22Rv1 (cell line): ENCODE measurements around the gene FBN1.

ENCODE experiments used
- H3K27ac ChIP-seq: fragments of 450-650 bp; 2 replicates; pipeline ENCODE4 v1.5.1; 2017
- CTCF ChIP-seq: fragments of 450-650 bp; IDR thresholded peaks from 2 replicates; pipeline ENCODE4 v1.5.1; 2017; ENCODE audit warnings: mild to moderate bottlenecking
- ZFX ChIP-seq: fragments of 450-650 bp; IDR thresholded peaks from 2 replicates; pipeline ENCODE4 v1.6.1; 2017; ENCODE audit warnings: antibody characterized with exemption, borderline replicate concordance

FBN1 gene

GRCh38 chr15:48574187-48574586, 71.3 kb downstream of the FBN1 start:
- no peak overlapping the region for H3K27ac ChIP-seq
- no peak for TF ChIP-seq ZFX
- TF ChIP-seq CTCF = no peak

- no peak overlapping the region for H3K27ac ChIP-seq
- TF ChIP-seq ZFX = no peak
- no peak for TF ChIP-seq CTCF
These were observed 71.7 kb downstream of the FBN1 start for GRCh38 chr15:48573780-48574179.

DNA sequence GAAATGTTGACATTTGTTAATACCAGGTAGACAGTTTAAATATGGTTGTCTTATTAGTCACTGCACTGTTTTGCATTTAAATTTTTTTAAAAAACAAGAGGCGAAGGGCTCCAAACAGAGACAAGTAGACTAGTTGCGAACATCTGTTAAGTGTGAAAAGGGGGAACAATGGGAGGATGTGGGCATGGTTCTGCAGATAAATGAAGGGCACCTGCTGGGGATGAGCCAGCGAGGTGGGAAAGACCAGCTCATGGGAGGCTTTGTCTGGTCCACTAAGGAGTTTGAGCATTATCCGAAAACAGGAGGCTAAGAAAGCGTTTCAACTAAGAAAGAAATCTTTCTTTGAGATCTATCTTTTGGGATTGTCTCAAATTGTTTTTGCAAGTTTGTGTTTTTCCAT, 72.7 kb downstream of the FBN1 start:
- no peak overlapping the region for H3K27ac ChIP-seq
- no peak for TF ChIP-seq ZFX
- no peak for TF ChIP-seq CTCF

- no peak for TF ChIP-seq ZFX
- no peak for TF ChIP-seq CTCF
- H3K27ac ChIP-seq = no peak overlapping the region
These were observed 74.0 kb downstream of the FBN1 start for GRCh38 chr15:48571510-48571909.

- no peak overlapping the region for H3K27ac ChIP-seq
These were observed 74.7 kb downstream of the FBN1 start for GRCh38 chr15:48570822-48571221.

DNA sequence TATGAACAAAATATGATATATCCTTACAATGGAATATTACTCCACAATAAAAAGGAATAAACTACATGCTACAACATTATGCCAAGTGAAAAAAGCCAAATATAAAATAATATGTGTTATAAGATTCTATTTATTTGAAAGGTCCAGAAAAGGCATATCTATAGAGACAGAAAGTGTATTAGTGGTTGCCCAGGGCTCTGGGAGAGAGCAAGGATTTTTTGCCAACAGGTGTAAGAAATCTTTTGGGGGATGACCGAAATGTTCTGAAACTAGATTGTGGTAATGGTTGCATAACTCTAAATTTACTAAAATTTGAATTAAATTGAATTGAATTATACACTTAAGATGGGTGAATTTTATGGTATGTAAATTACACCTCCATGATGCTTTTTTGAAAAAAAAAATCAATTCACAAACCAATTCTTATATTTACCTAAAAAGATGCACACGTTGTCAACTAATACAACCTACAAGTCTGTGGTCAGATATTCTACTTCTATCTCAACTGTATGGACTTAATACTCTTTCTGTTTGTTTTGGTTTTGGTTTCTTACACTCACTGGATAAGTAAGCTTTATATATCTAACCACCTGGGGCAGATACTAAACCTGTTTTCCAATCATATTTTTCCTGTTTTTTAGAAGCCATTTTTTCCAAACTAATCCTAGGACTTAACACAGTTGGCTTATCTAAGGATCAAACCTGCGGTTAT, 75.8 kb downstream of the FBN1 start:
- no peak overlapping the region for H3K27ac ChIP-seq
- TF ChIP-seq CTCF = no peak
- no peak for TF ChIP-seq ZFX

More at GRCh38 chr15:48570822-48571221, 74.7 kb downstream of the FBN1 start:
- TF ChIP-seq CTCF (no peak), ZFX (no peak)

- H3K27ac ChIP-seq = no peak overlapping the region
- TF ChIP-seq CTCF (no peak), ZFX (no peak)
These were observed 78.8 kb downstream of the FBN1 start for GRCh38 chr15:48566668-48567067.
